ENCODE data around the gene CCDC68. TPM values are rescaled to one million over a fixed set of nuclear protein-coding genes. Genes with fewer than 3 reads are reported as not detected.

Gene CCDC68
- total and polyA plus RNA-seq, 2 of the 8 experiments (the other 6 are each of a cell fraction or from before 2014, with no cell fraction given), result 0.06 to 0.80 TPM

- Histone ChIP-seq H3K4me3 (ENCODE audit: extremely low read depth in 1 of 4, insufficient read depth in 2 of 4, low read depth in 3 of 4, low read length in 4 of 4) (no peak overlapping the region), H2AK5ac (ENCODE audit: low read depth, low read length) (no peak overlapping the region), H3K9me3 (ENCODE audit: insufficient read depth in 2 of 2, low read depth in 1 of 2, low read length in 1 of 2) (no peaks in the 10 kb centered on the region; a peak in 1 of 4 replicates), H2BK5ac (ENCODE audit: low read depth, low read length) (no peak overlapping the region), H2BK20ac (ENCODE audit: low read length) (no peak overlapping the region), H3K56ac (replicated peaks; ENCODE audit: insufficient read length, low read depth, low read length) (no peak overlapping the region), H3K79me1 (ENCODE audit: low read depth, low read length) (no peaks in the 10 kb centered on the region), H2BK12ac (ENCODE audit: low read depth, low read length) (no peak overlapping the region), H4K91ac (replicated peaks; ENCODE audit: insufficient read length, low read length) (no peak overlapping the region), H3K23me2 (ENCODE audit: low read depth, low read length) (no peaks in the 10 kb centered on the region), H3K4me2 (ENCODE audit: insufficient read depth in 1 of 2, low read depth in 2 of 2, low read length in 2 of 2) (no peak overlapping the region), H3K9ac (replicated peaks in 1 of 4; ENCODE audit: extremely low read depth in 1 of 4, low read depth in 3 of 4, low read length in 3 of 4) (no peak overlapping the region), H3K4me1 (replicated peaks in 1 of 4; ENCODE audit: control insufficient read depth in 3 of 4, insufficient read depth in 4 of 4, low read length in 3 of 4) (no peaks in the 10 kb centered on the region), H2AFZ (ENCODE audit: low read length) (no peak overlapping the region), H3K79me2 (ENCODE audit: control insufficient read depth in 1 of 2, insufficient read depth in 2 of 2, low read length in 2 of 2) (no peaks in the 10 kb centered on the region), H4K20me1 (replicated peaks in 1 of 2; ENCODE audit: control insufficient read depth in 1 of 2, insufficient read depth in 2 of 2, low read length in 2 of 2) (no peaks in the 10 kb centered on the region), H3K23ac (ENCODE audit: insufficient read length) (no peak overlapping the region), H3K36me3 (ENCODE audit: control insufficient read depth in 2 of 4, insufficient read depth in 4 of 4, low read length in 3 of 4) (no peaks in the 10 kb centered on the region), H3K27ac (ENCODE audit: low read depth, low read length) (no peak overlapping the region), H3K27me3 (replicated peaks in 1 of 4; ENCODE audit: control insufficient read depth in 3 of 4, extremely low read depth in 1 of 4, insufficient read depth in 3 of 4, low read length in 3 of 4) (no peaks in the 10 kb centered on the region), H3K18ac (ENCODE audit: extremely low read depth, low read length) (no peak overlapping the region), H4K8ac (ENCODE audit: extremely low read depth, insufficient read depth, low read length) (no peak overlapping the region), H3K4ac (replicated peaks; ENCODE audit: insufficient read length, low read depth, low read length) (no peak overlapping the region), H2BK15ac (ENCODE audit: low read length) (no peak overlapping the region), H2BK120ac (replicated peaks; ENCODE audit: low read depth, low read length) (no peak overlapping the region), H4K5ac (ENCODE audit: insufficient read length, low read depth, low read length) (no peak overlapping the region), H3K14ac (ENCODE audit: insufficient read length) (no peak overlapping the region)
- CTCF ChIA-PET (ENCODE audit: partially characterized antibody), result interaction anchor here (0.9 to 1.4 kb wide), 4 partner anchors 10 to 268 kb away, joined by 3 to 6 read pairs (median 4); no protein-coding TSS in a partner anchor
- DNase-seq (ENCODE audit: low read depth in 1 of 2, low spot score in 2 of 2), result no peak
- no peak for FAIRE-seq
- POLR2A ChIA-PET (ENCODE audit: partially characterized antibody), result no interaction called here
- 79% methylated on average over 7 of the region's 7 CpGs; no CpG with 5 or more reads in 1 of the 2 experiments for WGBS, 2 experiments (ENCODE audit: extremely low coverage in 1 of 2, insufficient coverage in 1 of 2, insufficient read length in 1 of 2, insufficient replicate concordance in 2 of 2, low coverage in 1 of 2, low lambda C conversion rate in 2 of 2, missing lambda C conversion rate in 1 of 2)
- TF ChIP-seq KDM5A (IDR thresholded peaks at IDR 0.05; ENCODE audit: low read length) (no peak), SIX5 (IDR thresholded peaks at IDR 0.05; ENCODE audit: low read depth, low read length) (no peak), CTCF (IDR thresholded peaks at IDR 0.05; ENCODE audit: control extremely low read depth in 1 of 3, insufficient read depth in 1 of 3, low read depth in 1 of 3, low read length in 3 of 3) (no peak), RNF2 (IDR thresholded peaks at IDR 0.05; ENCODE audit: borderline replicate concordance, low read depth, low read length, missing control alignments, poor library complexity, severe bottlenecking) (no peak), USF2 (IDR thresholded peaks at IDR 0.05; ENCODE audit: low read length) (no peak), ASH2L (IDR thresholded peaks at IDR 0.05; ENCODE audit: low read length) (no peak), CBX8 (IDR thresholded peaks at IDR 0.05; ENCODE audit: borderline replicate concordance, low read depth, low read length) (no peak), TBP (IDR thresholded peaks at IDR 0.05; ENCODE audit: low read depth, low read length) (no peak), GABPA (IDR thresholded peaks at IDR 0.05; ENCODE audit: borderline replicate concordance, insufficient read depth, low read length) (no peak), BACH1 (IDR thresholded peaks at IDR 0.05; ENCODE audit: low read length) (no peak)
Measured at GRCh38 chr18:54939361-54939917, 19.8 kb downstream of the CCDC68 start.

Data from H1 (cell line).